ENCODE measurements around the gene KIAA0232.
"Not testable (repeated sequence)": the region's sequence is repeated elsewhere in the genome, so short reads cannot be mapped to it uniquely, and the experiment has no call there.

The KIAA0232 gene

DNA sequence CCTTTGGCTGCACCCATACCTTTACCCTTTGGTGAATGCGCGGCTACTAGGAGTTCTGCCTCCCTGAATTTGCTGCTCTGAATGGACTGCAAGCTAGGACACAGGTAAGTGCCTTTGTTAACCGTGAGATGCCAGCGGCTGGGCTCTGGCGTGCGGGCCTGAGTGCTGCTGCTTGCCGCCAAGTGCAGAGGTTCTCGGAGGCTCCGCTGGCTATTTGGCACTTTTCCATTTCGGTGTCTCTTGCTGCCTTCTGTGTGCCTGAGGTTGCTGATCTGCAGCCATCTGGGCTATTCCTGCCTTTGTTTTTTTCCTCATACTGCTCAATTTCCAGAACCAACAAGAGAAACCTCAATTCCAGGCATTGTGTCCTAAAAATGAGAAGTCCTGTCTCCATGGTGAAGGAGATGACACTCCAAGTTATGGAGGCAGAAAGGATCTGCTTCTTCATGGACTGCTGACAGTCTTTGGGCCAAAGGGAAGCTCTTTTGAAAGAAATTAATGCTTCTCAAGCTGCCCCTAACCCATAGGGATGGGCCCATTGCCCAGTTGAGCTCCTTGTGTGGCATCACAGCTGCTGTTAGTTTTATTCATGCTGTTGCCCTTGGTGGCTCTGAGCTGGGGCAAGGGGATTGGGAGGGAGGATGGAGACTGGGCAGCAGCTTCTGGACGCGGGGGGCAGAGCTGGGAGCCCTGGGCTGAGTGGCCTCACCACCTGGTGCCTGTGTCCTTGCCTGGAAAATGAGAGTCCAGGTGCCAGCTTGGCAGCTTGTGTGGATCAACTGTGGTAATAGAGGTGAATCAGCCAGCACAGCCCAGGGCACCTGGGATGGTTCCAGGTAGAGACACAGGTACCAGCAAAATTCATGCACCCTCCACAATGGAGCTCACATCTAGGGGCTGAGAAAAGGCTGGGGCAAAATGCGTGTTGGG lies 123.3 kb downstream of the KIAA0232 start:
- DNase-seq, result no peak

DNA sequence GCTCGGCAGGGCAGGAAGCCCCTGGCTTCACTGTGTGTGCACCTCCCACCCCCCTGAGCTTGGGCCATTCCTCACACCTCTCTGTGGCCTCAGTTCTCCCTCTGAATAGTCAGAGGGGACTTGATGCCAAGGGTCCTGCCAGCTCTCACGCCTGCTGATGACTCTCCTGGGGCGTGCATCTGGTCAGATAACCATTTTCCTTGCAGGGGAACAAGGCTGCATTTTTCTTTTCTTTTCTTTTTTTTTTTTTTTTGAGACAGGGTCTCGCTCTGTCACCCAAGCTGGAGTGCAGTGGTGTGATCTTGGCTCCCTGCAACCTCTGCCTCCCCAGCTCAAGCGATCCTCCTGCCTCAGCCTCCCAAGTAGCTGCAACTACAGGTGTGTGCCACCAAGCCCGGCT lies 124.0 kb downstream of the KIAA0232 start:
- not testable (repeated sequence) for DNase-seq

DNA sequence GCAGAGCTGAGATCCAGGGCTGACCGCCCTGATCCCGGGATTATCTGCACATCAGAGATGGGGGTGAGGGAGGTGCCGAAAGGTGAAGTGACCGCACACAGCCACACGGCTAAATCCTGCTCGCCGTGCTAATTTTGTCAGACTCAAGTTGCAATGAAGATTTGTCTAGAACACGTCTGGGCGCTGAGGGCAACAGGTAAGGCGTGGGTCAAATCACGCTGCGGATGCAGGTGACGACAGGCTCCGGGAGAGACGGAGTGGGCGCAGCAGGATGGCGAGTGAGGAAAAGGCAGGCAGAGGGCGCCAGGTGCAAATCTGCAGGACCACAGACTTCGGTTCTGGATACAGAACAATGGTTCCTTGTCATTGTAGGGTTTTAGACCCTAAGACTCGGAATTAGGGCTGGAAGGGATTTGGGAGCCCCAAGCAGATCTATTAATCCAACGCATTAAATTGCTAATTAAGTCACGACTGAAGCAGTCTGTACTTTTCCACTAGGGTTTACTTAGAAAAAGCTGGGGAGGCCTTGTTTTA lies 125.2 kb downstream of the KIAA0232 start:
- no peak for DNase-seq

DNA sequence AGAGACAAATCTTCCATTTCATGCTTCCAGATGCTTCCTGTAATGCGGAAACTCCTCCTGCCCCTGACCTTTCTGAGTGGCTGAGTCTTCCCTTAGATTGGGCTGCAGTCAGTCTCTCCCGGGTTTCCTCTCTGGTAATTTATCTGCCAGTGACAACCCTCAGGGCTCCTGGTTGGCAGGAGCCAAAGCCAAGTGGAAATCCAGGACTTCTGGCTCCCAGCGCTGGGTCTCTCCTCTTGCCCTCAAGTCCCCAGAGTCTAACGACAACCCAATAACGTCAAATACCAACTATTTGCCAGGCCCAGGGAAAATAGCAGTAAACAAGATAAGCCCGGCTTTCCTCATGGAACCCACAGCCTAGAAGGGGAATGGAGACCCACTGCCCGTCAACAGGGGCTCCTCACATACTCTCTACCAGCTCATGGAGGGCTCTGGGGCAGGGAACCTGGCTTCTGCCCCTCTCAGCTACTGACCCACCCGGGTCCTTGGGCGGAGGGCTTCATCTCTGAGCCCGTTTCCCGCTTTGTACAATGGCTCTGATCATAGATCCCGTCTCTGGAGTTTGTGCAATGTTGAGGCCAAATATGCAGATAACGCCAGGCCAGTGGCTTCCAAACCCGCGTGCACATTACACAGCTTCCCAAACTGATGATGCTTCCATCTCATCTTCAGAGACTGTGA lies 126.0 kb downstream of the KIAA0232 start:
- DNase-seq, result no peak

DNA sequence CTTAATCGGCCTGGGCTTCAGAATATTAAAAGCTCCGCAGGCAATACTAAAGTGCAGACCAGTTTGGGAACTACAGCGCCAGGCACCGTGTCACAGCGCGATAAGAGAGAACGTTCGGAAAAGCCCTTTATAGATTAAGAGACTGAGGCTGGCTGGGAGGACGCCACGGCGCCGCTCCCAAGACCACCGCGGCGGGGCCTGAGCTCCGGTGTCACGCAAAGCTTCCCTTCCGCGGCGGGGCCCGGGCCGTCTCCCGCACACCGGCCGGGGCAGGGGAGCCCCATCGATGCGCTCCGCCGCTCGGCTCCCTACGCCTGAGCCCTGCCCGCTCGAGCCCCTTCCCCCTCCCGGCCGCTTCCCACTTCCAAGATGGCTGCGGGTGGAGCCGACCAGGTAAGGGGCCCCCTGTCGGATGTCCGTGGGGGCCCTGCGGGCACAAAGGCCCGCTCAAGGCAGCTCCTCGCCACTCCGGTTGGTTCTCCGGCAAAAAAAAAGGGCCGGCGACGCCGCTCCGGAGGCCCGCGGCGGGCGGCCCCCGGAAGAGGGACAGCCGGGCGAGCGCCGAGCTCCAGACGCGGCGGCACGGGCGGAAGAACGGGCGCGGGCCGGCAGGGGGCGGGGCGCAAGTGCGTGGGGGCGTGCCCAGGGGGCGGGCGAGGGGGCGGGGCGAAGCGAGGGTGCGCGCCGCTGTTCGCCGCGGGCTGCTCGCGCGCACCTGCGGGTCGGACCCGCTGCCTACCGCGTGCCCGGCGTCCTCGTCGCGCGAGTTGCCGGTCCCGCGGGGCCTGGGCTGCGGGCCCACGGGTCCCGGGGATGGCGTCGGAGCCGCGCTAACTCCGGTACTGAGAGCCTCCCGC lies 126.8 kb downstream of the KIAA0232 start, which contains the start of gene TBC1D14:
Gene TBC1D14 (plus strand): TSS at position 714 of the 857 bp plus-strand sequence. CDS start 13,564 bp downstream, outside the sequence.
- DNase-seq, result peak; percentile 52

DNA sequence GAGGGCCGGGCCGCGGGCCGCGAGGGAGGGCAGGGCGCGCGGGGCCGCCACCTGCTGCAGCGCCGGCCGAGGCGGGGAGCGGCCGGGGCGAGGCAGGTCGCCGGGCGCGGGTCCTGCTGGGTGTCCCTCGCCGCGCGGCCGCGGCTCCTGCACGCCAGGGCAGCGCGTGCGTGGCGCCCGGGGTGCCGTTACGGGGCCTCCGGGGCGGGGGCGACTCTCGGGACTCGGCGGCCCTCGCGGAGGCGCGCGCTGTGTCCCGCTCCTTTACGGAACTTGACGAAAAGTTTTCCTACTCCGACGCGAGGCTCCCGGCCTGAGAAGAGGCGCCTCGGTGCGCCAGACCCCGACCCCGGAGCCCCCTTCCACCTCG lies 127.4 kb downstream of the KIAA0232 start:
- DNase-seq, result no peak

DNA sequence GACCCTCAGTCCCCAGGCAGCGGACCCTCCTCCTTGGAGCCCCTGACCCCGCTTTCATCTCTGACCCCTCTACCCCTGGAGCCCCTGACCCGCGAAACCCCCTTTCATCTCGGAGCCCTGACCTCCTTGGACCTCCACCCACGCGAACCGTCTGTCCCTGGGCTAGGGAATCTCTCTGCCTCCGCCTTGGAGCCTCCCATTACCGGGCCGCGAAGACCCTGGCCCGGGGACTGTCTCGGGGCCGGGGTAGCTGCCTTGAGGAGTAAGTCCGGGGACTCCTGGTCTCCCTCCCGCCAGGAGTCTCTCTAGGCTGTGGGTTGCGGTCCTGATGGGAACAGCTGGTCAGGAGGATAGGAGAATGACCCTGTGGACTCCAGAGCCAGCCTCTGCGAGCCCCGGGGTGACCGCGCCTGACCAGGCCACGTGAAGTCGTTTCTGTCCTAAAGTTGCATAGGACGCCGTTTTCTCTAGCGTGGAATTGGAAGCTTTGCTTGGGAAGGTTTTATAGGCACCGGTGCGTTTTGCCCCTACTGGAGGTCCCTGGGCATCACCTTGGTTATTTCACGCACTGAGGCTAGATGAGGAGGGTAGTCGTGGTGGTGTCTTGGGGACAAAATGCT lies 127.9 kb downstream of the KIAA0232 start:
- no peak for DNase-seq

DNA sequence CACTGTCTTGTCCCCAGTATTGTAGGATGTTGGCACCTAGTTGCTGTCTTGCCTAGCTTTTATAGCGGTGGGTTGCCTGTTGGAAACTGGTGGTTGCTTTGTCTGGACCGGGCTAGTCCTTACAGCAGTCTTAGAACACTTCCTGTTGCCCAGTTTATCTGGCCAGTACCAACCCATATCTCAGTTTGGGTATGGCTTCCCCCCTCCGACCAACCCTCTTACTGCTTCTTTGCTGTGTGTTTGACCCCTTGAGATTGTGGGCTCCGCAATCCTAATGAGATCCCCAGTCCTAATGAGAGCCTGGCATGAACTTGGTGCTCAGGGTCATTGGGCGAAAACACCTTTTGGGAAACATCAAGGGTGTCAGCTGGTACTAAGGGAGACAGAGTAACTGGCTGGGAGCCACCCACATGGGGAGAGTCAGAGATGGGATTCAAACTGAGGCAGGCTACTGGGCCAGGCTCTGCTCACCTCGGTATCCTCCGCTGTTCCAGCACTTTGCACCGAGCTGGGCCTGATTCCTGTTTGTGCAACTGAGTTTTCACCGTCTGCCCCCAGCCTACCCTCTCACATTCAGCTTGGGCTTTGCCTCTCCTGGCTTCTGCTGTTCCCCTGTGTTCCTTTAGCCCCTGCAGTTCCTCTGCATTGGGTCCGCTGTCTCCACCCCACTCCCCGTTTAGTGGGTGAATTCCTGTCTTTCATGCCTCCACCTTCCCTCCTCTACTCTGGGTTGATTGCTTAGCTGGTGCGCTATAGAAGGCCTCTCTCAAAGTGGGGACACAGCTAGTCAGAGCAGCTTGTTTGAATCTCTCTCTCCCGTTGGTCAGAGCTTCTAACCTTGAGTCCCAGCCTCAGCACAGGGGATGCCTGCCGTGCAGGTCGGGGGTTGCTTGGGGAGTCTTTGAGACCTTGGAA lies 128.7 kb downstream of the KIAA0232 start:
- DNase-seq, result no peak

DNA sequence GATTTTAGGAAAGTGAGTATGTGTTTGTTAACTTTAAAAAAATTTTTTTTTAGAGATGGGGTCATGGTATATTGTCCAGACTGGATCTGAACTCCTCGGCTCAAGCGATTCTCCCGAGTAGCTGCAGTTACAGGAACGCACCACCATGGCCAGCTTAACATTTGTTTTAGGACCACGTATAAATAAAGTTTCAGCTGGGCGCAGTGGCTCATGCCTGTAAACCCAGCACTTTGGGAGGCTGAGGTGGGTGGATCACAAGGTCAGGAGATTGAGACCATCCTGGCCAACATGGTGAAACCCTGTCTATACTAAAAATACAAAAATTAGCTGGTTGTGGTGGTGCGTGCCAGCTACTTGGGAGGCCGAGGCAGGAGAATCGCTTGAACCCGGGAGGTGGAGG lies 129.4 kb downstream of the KIAA0232 start:
- DNase-seq, result not testable (repeated sequence)

DNA sequence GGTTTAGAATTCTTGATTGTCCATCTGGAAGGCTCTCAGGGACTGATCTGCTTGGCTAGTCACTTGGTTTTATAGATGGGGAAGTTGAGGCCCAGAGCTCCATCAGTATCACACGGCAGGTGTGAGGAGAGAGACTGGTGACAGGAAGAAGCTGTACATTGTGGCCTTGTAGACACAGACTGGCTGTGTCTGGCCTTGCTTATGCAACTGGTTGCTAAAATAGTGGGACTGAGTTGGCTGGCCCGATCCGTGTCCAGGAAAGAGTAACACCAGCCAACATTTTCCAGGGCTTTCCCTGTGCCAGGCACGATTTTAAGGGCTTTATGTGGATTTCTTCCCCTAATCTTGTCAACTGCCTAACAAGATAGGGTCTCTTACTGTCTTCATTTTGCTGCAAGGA lies 129.9 kb downstream of the KIAA0232 start:
- DNase-seq, result no peak

DNA sequence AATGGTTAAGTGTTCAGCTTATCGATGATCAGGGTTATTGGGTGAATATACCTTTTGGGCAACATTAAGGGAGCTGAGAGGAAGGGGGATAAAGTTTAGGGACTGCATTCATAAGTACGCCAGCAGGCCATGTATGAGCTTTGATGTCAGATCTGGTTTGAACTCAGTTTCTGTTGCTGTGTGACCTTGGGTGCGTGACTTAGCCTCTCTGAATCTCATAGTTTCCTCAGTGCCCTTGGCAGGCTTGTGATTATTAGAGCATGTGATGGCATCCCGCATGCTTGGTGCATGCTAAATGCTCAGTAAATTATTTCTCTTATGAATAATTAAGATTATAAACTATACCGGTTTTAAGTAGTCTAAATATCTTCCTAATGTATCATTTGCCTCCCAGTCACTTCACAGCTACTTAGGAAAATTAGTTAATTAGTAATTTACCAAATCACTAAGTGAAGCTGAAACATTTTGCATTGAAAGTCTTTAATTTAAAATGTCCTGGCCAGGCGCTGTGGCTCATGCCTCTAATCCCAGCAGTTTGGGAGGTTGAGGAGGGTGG lies 130.9 kb downstream of the KIAA0232 start:
- no peak for DNase-seq

DNA sequence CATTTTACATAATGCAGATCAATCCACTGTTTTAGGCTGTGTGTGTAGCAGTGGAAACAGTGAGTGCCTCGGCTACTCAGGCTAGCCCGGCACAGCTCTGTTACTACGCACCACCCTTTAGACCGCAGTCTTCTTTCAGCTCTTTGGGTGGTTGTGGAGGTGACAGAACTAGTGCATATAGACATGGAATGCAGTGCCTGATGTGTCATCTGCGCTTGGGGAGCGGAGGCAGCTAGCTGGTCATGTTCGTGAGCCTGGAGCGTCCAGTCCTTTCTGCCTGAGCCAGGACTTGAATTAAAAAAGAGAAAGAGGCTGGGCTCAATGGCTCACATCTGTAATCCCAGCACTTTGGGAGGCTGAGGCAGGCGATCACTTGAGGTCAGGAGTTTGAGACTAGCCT lies 131.9 kb downstream of the KIAA0232 start:
- no peak for DNase-seq

DNA sequence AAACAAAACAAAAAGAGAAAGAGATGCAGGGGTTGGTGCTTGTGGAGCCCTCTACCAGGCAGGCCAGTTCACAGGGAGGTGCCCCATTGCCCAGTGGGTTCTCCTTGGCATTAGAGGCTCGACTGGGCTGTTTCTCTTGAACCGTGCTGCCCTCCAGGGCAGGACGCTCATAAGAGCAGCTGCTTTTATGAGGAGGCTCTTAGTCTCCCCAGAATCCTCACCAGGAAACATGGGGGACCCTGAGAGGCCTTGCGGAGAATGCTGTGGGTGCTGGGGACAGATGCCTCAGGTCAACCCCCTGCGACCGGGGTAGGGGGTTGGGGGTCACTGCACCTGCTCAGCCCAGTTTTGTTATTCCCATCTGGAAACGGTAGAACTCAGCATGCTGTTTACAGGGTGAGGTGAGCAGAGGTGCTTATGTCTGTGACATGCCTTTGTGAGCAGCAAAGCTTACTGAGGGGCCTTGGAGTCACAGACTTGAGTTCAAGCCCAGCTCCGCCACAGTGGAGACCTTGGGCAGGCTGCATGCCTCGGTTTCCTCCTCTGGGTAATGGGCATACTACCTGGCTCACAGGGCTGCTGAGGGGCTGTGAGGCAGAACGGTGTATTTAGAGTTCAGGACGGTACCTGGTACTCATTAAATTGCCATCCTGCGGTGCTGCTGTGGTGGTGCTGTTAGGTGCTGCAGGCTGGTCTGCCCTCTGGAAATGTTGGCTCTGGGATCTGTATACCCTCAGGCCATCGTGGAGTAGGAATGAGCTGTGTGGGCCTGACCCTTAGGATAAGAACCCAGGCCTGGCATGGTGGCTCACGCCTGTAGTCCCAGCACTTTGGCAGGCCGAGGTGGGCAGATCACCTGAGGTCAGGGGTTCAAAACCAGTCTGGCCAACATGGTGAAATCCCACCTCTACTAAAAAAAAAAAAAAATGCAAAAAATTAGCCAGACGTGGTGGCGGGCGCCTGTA lies 132.8 kb downstream of the KIAA0232 start:
- no peak for DNase-seq

DNA sequence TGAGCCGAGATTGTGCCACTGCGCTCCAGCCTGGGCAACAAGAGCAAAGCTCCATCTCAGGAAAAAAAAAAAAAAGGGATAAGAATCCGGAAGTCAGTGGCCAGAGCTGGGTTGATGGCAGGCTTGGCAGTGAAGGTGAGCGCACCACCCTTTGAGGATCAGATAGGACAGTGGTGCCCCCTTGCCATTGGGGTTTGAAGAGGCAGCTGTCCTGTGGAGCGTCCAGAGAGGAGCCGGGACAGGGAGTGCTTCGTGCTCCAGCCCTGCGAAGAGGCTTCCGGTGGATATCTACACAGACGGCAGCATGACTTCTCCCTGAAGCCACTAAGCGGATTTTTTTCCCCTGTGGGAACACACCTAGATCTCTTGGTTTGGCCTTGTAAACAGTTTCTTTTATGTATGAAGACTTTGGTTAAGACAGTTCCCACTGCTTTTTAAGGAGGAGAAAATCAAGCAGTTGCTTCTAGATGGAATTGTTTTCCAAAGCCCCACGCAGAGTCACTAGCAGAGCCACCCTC lies 133.6 kb downstream of the KIAA0232 start:
- DNase-seq, result no peak

DNA sequence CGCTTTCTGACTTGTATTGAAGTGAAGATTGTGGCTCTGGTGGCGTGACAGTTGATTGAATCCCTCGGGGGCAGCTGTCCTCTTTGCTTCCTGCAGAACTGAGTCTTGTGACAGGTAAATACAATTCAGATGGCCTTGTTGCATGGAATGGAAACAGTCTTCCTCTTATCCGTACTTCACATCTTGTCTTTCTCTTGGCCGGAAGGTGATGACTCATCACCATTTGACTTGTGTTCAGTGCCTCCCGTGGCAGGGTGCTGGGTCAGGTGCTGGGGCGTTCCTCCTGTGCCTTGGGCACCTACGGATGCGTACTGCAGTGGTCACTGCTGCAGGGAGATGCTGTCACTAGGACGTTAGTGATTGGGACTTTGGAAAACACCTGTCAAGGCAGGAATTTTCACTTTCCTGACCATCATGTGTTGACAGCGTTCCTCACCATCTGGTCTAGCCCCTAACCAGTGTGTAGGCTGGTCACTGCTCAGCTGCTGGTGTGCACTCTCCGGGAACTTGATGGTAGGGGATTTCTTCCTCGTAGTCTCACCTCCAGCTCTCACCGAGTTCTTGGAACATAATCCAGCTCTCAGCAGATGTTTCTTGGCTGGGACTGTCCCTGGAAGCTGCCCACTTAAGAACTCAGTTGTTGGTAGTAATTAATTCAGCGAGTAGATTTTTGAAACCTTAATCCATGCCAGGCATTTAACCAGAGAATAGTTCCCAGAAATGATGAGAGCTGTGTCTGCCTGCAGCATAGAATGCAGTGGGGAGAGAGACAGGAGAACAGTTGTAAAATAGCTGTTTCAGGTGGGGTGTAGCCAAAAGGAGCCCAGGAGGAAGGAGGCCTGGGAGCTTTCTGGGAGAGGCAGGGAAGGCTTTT lies 134.3 kb downstream of the KIAA0232 start:
- DNase-seq, result no peak

DNA sequence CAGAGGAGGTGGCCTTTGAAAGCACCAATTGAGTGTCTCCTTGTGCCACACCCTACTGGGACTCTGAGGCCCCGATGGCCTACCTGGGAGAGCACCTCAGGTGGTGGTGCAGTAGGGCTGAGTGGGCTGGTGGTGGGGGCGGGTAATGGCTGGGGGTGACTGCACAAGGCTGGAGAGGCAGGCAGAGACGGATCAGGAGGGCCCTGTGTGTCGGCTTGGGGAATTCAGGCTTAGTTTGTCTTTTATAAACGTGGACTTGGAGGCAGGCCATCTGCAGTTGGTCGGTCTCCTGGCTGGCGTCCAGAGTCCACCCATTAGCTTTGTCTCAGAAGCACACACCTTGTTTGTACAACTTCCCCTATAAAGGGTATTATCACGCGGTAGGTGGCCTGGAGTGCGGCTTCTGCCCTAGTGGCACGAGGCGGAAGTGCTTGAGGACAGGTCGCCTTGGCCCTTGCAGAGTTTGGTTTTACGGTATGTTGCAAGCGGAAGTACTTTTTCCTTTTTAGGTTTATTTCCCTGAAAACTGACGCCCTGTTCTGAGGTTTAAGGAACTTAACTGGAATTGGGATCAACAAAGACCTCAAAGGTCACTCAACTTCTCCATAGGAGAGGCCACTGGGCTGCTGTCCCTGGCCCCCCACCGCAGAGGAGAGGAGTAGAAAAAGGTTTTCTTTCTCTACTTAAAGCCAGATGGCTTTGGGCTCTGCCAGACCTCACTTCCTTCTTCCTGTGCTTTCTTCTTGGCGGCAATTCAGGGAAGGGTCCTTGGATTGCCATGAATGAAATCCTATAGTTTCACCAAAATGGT lies 135.1 kb downstream of the KIAA0232 start:
- DNase-seq, result peak; percentile 81

DNA sequence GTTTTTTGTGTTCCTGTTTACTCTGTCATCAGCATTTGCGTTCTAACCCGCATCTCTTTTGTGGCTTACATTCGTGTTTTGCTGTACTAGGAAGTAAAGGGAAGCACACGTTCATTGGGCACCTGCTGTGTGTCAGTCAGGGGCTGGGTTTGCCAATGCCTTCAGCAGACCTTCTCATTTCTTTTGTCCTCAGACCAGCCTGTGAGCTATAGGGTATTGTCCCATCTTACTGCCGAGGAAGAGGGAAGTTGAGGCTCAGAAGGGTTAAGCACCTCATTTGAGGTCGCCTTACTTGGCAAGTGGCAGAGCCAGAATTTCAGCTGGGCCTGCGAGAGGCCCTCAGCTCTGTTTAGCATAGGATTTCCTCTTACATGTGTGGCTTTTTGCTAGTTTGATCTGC lies 135.8 kb downstream of the KIAA0232 start:
- no peak for DNase-seq

DNA sequence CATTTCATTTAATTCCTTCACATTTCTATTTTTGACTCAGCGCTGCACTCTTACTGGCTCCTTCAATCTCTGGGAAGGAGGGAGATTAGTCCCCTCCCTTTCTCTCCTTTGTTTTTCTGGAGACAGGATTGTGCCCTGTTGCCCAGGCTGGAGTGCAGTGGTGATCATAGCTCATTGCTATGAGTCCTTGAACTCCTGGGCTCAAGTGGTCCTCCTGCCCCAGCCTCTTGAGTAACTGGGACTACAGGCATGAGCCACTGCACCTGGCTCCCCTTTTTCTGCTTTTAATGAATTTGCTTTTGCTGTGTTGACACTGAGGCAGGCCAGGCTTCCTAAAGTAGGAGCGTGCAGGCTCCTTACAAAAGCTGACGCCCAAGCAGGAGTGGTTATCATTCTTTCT lies 137.6 kb downstream of the KIAA0232 start:
- DNase-seq, result peak; percentile 48

All from NCI-H510A (cell line).